Endothelial cell of umbilical vein (primary cell): Measurements from ENCODE around the gene REM2. TPM values are rescaled to one million over a fixed set of nuclear protein-coding genes. Genes with fewer than 3 reads are reported as not detected.

ENCODE experiments used
- BruUV-seq: library from RNA; stranded (reverse); fragments of 400-500 nt; replicated peaks from 2 replicates; lab custom pipeline; 2021; lab: Mats Ljungman, UMichigan
- CTCF ChIA-PET: fragments of 300-600, 350-600 bp; sonication (Branson Sonifier 250); formaldehyde crosslinking; loops from one replicate; lab custom pipeline; 2021; ENCODE audit warnings: antibody characterized with exemption, inconsistent platforms; lab: Charles Lee
- POLR2A ChIA-PET: fragments of 300-600, 350-600 bp; sonication (Branson Sonifier 250); formaldehyde crosslinking; loops from one replicate; lab custom pipeline; 2021; ENCODE audit warnings: antibody characterized with exemption, inconsistent platforms; lab: Charles Lee
- DNase-seq: peaks from one replicate; pipeline ENCODE4 v3.0.0-alpha.2; 2011; ENCODE audit warnings: low read depth, low spot score
- FAIRE-seq: peaks from 2 replicates; lab custom pipeline; 2011; peaks lifted over from hg19 to GRCh38; lab: Jason Lieb, UNC
- H2AFZ ChIP-seq: 2 replicates; pipeline ENCODE4 v1.6.0; 2012; ENCODE audit warnings: low read depth, low read length, control low read depth, inconsistent platforms
- H3K27ac ChIP-seq: 2 replicates; pipeline ENCODE4 v1.5.1; 2011; ENCODE audit warnings: low read depth, mild to moderate bottlenecking, control low read depth, low read length, moderate library complexity; ENCODE audit not compliant: insufficient read depth
- H3K27me3 ChIP-seq, 2 experiments: 2 replicates each; pipeline versions ENCODE4 v1.6.0 to v1.6.1; 2011; ENCODE audit warnings: low read length in 2 of 2, mixed read lengths in 1 of 2; ENCODE audit not compliant: control insufficient read depth in 2 of 2, insufficient read depth in 2 of 2
- H3K36me3 ChIP-seq, 2 experiments: 2 replicates in 1 of 2; 3 replicates in 1 of 2; pipeline ENCODE4 v1.5.1; 2011; ENCODE audit warnings: low read length in 2 of 2, mild to moderate bottlenecking in 1 of 2, moderate library complexity in 1 of 2; ENCODE audit not compliant: control insufficient read depth in 2 of 2, insufficient read depth in 2 of 2; ENCODE audit errors: extremely low read depth in 1 of 2
- H3K4me1 ChIP-seq: 3 replicates; pipeline ENCODE4 v1.5.1; 2011; ENCODE audit warnings: mild to moderate bottlenecking, low read length; ENCODE audit not compliant: control insufficient read depth, insufficient read depth; ENCODE audit errors: extremely low read depth
- H3K4me2 ChIP-seq: 2 replicates; pipeline ENCODE4 v1.6.1; 2011; ENCODE audit warnings: low read length, control low read depth, mixed read lengths; ENCODE audit not compliant: insufficient read depth
- H3K4me3 ChIP-seq, 3 experiments: fragments of 200-600 bp in 1 of 3; sonication (generic), shearing (Covaris generic) in 1 of 3; replicated peaks in 1 of 3; 2 replicates each; pipeline ENCODE4 v1.5.1; 2011 to 2016; ENCODE audit warnings: control low read depth in 3 of 3, low read length in 3 of 3, mild to moderate bottlenecking in 2 of 3, inconsistent platforms in 1 of 3, low read depth in 1 of 3, moderate library complexity in 1 of 3; ENCODE audit not compliant: insufficient read depth in 1 of 3
- H3K79me2 ChIP-seq: 2 replicates; pipeline ENCODE4 v1.6.0; 2012; ENCODE audit warnings: low read length, inconsistent platforms; ENCODE audit not compliant: control insufficient read depth, insufficient read depth
- H3K9ac ChIP-seq: replicated peaks from 2 replicates; pipeline ENCODE3; 2011; ENCODE audit warnings: low read length, control low read depth; ENCODE audit not compliant: insufficient read depth; ENCODE audit errors: extremely low read depth
- H3K9me1 ChIP-seq: replicated peaks from 3 replicates; pipeline ENCODE4 v1.6.0; 2011; ENCODE audit warnings: mild to moderate bottlenecking, low read length; ENCODE audit not compliant: control insufficient read depth, insufficient read depth; ENCODE audit errors: extremely low read depth
- H3K9me3 ChIP-seq: replicated peaks from 2 replicates; pipeline ENCODE4 v1.5.1; 2012; ENCODE audit warnings: low read length, inconsistent platforms; ENCODE audit not compliant: control insufficient read depth, insufficient read depth
- H4K20me1 ChIP-seq: replicated peaks from 2 replicates; pipeline ENCODE3; 2011; ENCODE audit warnings: mild to moderate bottlenecking, low read length; ENCODE audit not compliant: control insufficient read depth, insufficient read depth; ENCODE audit errors: extremely low read depth
- CTCF ChIP-seq, 2 donors: IDR thresholded peaks; 1 replicate in 1 of 2; 2 replicates in 1 of 2; pipeline ENCODE4 v1.5.1; 2011; ENCODE audit warnings: low read length in 2 of 2, mild to moderate bottlenecking in 2 of 2, moderate library complexity in 2 of 2, control low read depth in 1 of 2, inconsistent platforms in 1 of 2, low read depth in 1 of 2; ENCODE audit not compliant: insufficient read depth in 1 of 2; ENCODE audit errors: extremely low read depth in 1 of 2
- EZH2 ChIP-seq: IDR thresholded peaks from 2 replicates; pipeline ENCODE4 v1.6.1; 2012; ENCODE audit warnings: borderline replicate concordance, low read depth, mild to moderate bottlenecking, moderate library complexity, low read length, inconsistent platforms; ENCODE audit not compliant: severe bottlenecking
- FOS ChIP-seq: IDR thresholded peaks from 2 replicates; pipeline ENCODE4 v1.6.1; 2011; ENCODE audit warnings: mild to moderate bottlenecking, low read length, moderate library complexity, borderline replicate concordance; ENCODE audit not compliant: insufficient read depth
- GATA2 ChIP-seq: IDR thresholded peaks from 2 replicates; pipeline ENCODE4 v1.7.0; 2011; ENCODE audit warnings: low read depth, mild to moderate bottlenecking, moderate library complexity, mixed read lengths, low read length; ENCODE audit not compliant: insufficient read length, insufficient read depth
- JUN ChIP-seq: IDR thresholded peaks from 2 replicates; pipeline ENCODE4 v1.6.1; 2011; ENCODE audit warnings: borderline replicate concordance, low read depth; ENCODE audit not compliant: insufficient read length, insufficient read depth
- MAX ChIP-seq: IDR thresholded peaks from 2 replicates; pipeline ENCODE4 v1.6.1; 2011; ENCODE audit not compliant: insufficient read depth, insufficient read length
- MYC ChIP-seq: IDR thresholded peaks from one replicate; pipeline ENCODE4 v1.6.1; 2011; ENCODE audit warnings: mild to moderate bottlenecking, low read depth, low read length
- POLR2A ChIP-seq: IDR thresholded peaks from 2 replicates; pipeline ENCODE4 v1.6.1; 2012; ENCODE audit warnings: low read depth, mild to moderate bottlenecking, control low read depth, low read length
- POLR2AphosphoS5 ChIP-seq: IDR thresholded peaks from 2 replicates; pipeline ENCODE4 v1.6.1; 2012; ENCODE audit warnings: low read depth, mild to moderate bottlenecking, control low read depth, low read length, moderate library complexity; ENCODE audit not compliant: insufficient read depth
- dilution Hi-C: fragments of 300-500 bp; cut with MboI; formaldehyde crosslinking; loops from one replicate; pipeline ENCODE4 v1.15.0; 2019; ENCODE audit warnings: low sequenced_read_pairs; ENCODE audit not compliant: extremely low pct_ligation_motif_present
- intact Hi-C: fragments of 100-400 bp; cut with micrococcal nuclease; formaldehyde crosslinking; loops from one replicate; pipeline ENCODE4 v1.10.0; 2022
- polyA plus RNA-seq, 4 experiments: library from polyadenylated mRNA; depleted of rRNA in 3 of 4; stranded (reverse) in 3 of 4; unstranded in 1 of 4; fragments of >200 nt; gene quantifications; 2 replicates each; pipeline versions ENCODE4 v1.2.1 to v1.2.3, GENCODE V29; 2011 to 2012; ENCODE audit warnings: missing spikeins in 1 of 4
- total RNA-seq: library from RNA; stranded (reverse); gene quantifications from 2 replicates; pipeline ENCODE4 v1.2.3, GENCODE V29; 2021

The REM2 gene
- total and polyA plus RNA-seq, 2 donors (not counting 3 experiments of a cell fraction or from before 2014, with no cell fraction given) = 0.33 TPM; not detected in 1

GRCh38 chr14:22861651-22862050 is 21.4 kb upstream of the REM2 start:
- TF ChIP-seq MYC (no peak), GATA2 (no peak), FOS (no peak), EZH2 (no peak)
- intact Hi-C loops (no loop called here), dilution Hi-C loops (no loop called here)
- ChIA-PET CTCF (interaction anchor here (0.8 to 3.3 kb wide), 4 partner anchors 11 to 289 kb away, joined by 3 to 19 read pairs (median 3); partner anchors contain the start of gene LRP10), POLR2A (no interaction called here)
- FAIRE-seq (no peak), DNase-seq (no peak)
- H3K36me3 ChIP-seq = no peaks in the 10 kb centered on the region
- no peak overlapping the region for H3K9ac ChIP-seq
- no TSS peak for BruUV-seq
- no peaks in the 10 kb centered on the region for H3K4me1 ChIP-seq
- no peaks in the 10 kb centered on the region for H4K20me1 ChIP-seq
- no peaks in the 10 kb centered on the region for H3K9me1 ChIP-seq
- no peak overlapping the region for H3K27ac ChIP-seq
- H3K9me3 ChIP-seq = no peaks in the 10 kb centered on the region
- H3K27me3 ChIP-seq = no peaks in the 10 kb centered on the region
- no peaks in the 10 kb centered on the region for H3K79me2 ChIP-seq
- H3K4me2 ChIP-seq = no peak overlapping the region
- H2AFZ ChIP-seq = no peak overlapping the region
- H3K4me3 ChIP-seq = no peak overlapping the region

GRCh38 chr14:22864979-22865378 is 18.0 kb upstream of the REM2 start:
- H3K4me1 ChIP-seq = no peaks in the 10 kb centered on the region
- H3K36me3 ChIP-seq = no peaks in the 10 kb centered on the region
- H3K9me3 ChIP-seq = no peaks in the 10 kb centered on the region
- CTCF ChIA-PET = interaction anchor here (0.8 to 1.1 kb wide), 2 partner anchors 10 to 12 kb away, joined by 3 to 5 read pairs; no protein-coding TSS in a partner anchor
- POLR2A ChIA-PET = no interaction called here
- no peak overlapping the region for H3K4me3 ChIP-seq
- no peak overlapping the region for H3K27ac ChIP-seq
- no TSS peak for BruUV-seq
- FAIRE-seq (no peak), DNase-seq (no peak)
- intact Hi-C loops = no loop called here
- H3K4me2 ChIP-seq = no peak overlapping the region
- no peaks in the 10 kb centered on the region for H4K20me1 ChIP-seq
- H3K9me1 ChIP-seq = no peaks in the 10 kb centered on the region
- dilution Hi-C loops = no loop called here
- TF ChIP-seq EZH2 = no peak
- TF ChIP-seq FOS = no peak
- TF ChIP-seq GATA2 = no peak
- no peak for TF ChIP-seq MYC
- TF ChIP-seq POLR2A = no peak
- TF ChIP-seq MAX = no peak
- no peak for TF ChIP-seq POLR2AphosphoS5
- no peak for TF ChIP-seq CTCF (IDR thresholded peaks at IDR 0.05; ENCODE audit: extremely low read depth in 1 of 2, insufficient read depth in 1 of 2, low read depth in 1 of 2, low read length in 2 of 2)
- TF ChIP-seq JUN = no peak
- no peaks in the 10 kb centered on the region for H3K79me2 ChIP-seq
- H3K27me3 ChIP-seq = no peaks in the 10 kb centered on the region
- H2AFZ ChIP-seq = no peak overlapping the region
- no peak overlapping the region for H3K9ac ChIP-seq
